Gastrocnemius medialis (tissue), 4 donors: ENCODE data around the gene TYSND1. TPM values are rescaled to one million over a fixed set of nuclear protein-coding genes. Genes with fewer than 3 reads are reported as not detected.

Experiments
- ATAC-seq, 2 donors: fragments of 150-250 bp; one replicate each; pipeline ENCODE4 v1.9.1; 2016
- DNase-seq, 2 donors: peaks; one replicate each; pipeline ENCODE4 v3.0.0-alpha.2; 2019
- H3K27ac ChIP-seq, 4 donors: fragments of 200-600 bp; sonication (generic); 1 replicate in 1 of 4; 2 replicates in 3 of 4; pipeline ENCODE4 v1.5.1; 2016 to 2018; ENCODE audit warnings: mild to moderate bottlenecking in 2 of 4, moderate library complexity in 1 of 4
- H3K27me3 ChIP-seq, 3 donors: fragments of 200-600 bp; sonication (generic) in 2 of 3; 1 replicate in 1 of 3; 2 replicates in 2 of 3; pipeline versions ENCODE4 v1.5.1 to v1.6.0; 2016 to 2019; ENCODE audit warnings: mild to moderate bottlenecking in 1 of 3, moderate library complexity in 1 of 3
- H3K36me3 ChIP-seq, 2 donors: fragments of 200-600 bp; sonication (generic) in 1 of 2; one replicate each; pipeline ENCODE4 v1.5.1; 2017 to 2018
- H3K4me1 ChIP-seq, 2 donors: fragments of 200-600 bp; sonication (generic) in 1 of 2; one replicate each; pipeline ENCODE4 v1.5.1; 2016 to 2017; ENCODE audit warnings: mild to moderate bottlenecking in 2 of 2
- H3K4me3 ChIP-seq, 4 donors: fragments of 200-600 bp; sonication (generic) in 3 of 4; 1 replicate in 1 of 4; 2 replicates in 3 of 4; pipeline ENCODE4 v1.5.1; 2016 to 2019; ENCODE audit warnings: mild to moderate bottlenecking in 2 of 4
- H3K9me3 ChIP-seq, 3 donors: fragments of 200-600 bp; sonication (generic) in 2 of 3; 1 replicate in 1 of 3; 2 replicates in 2 of 3; pipeline ENCODE4 v1.5.1; 2016 to 2019
- POLR2A ChIP-seq, 2 donors: fragments of 450-650 bp; IDR thresholded peaks; one replicate each; pipeline ENCODE4 v1.6.1; 2017; ENCODE audit warnings: antibody characterized with exemption in 2 of 2, mild to moderate bottlenecking in 2 of 2, moderate library complexity in 2 of 2
- in situ Hi-C, 4 donors: fragments of 200-750 bp; cut with MboI; loops; one replicate each; pipeline versions ENCODE4 v1.15.0 to v1.8.0; 2017; ENCODE audit warnings: low sequenced_read_pairs in 4 of 4
- intact Hi-C: fragments of 100-400 bp; cut with DNase I; formaldehyde crosslinking; loops from one replicate; pipeline ENCODE4 v1.15.1; 2023; ENCODE audit warnings: low total_unique reads
- total RNA-seq, 4 donors: library from RNA; depleted of rRNA; stranded (reverse); fragments of >200 nt; gene quantifications; one replicate each; pipeline versions ENCODE4 v1.1.0 to v1.2.3, GENCODE V29; 2016
- TF ChIP-seq, protein P1 (sequence below), 5 experiments: fragments of 450-650 bp in 3 of 5; fragments of 200-600 bp in 2 of 5; sonication (generic) in 2 of 5; IDR thresholded peaks in 4 of 5; conservative IDR thresholded peaks in 1 of 5; 1 replicate in 4 of 5; 2 replicates in 1 of 5; pipeline ENCODE4 v1.5.1; 2016 to 2019; ENCODE audit warnings: antibody characterized with exemption in 5 of 5, mild to moderate bottlenecking in 3 of 5, moderate library complexity in 3 of 5

TYSND1 gene
- total RNA-seq, 4 donors from 2014 or later, result 2.7 to 10.3 (median 4.7) TPM

DNA sequence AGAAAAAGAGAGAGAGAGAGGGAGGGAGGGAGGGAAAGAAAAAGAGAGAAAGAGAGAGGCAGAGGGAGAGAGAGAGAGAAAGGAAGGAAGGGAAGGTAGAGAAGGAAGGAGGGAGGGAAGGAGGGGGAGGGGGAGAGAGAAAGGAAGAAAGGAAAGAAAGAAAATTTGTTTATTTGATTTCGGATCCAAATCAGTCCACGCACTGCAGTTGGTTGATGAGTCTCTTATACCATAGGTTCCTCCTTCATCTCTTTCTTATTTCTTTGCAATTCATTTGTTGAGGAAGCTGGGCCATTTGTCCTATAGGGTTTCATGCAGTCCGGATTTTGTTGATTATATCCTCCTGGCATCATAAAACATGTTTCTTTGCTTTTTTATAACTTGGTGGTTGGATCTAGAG lies 48.2 kb downstream of the TYSND1 start:
- TF ChIP-seq, protein P1, sequence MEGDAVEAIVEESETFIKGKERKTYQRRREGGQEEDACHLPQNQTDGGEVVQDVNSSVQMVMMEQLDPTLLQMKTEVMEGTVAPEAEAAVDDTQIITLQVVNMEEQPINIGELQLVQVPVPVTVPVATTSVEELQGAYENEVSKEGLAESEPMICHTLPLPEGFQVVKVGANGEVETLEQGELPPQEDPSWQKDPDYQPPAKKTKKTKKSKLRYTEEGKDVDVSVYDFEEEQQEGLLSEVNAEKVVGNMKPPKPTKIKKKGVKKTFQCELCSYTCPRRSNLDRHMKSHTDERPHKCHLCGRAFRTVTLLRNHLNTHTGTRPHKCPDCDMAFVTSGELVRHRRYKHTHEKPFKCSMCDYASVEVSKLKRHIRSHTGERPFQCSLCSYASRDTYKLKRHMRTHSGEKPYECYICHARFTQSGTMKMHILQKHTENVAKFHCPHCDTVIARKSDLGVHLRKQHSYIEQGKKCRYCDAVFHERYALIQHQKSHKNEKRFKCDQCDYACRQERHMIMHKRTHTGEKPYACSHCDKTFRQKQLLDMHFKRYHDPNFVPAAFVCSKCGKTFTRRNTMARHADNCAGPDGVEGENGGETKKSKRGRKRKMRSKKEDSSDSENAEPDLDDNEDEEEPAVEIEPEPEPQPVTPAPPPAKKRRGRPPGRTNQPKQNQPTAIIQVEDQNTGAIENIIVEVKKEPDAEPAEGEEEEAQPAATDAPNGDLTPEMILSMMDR (IDR thresholded peaks at IDR 0.05 in 4 of 5, conservative IDR thresholded peaks at IDR 0.05 in 1 of 5), result no peak
- TF ChIP-seq POLR2A (IDR thresholded peaks at IDR 0.05), result no peak
- H3K36me3 ChIP-seq, result peaks cover 0 to 20% of the 10 kb centered on the region in 2 donors
- no peak overlapping the region for H3K27ac ChIP-seq
- in situ Hi-C loops (no loop called here), intact Hi-C loops (no loop called here)
- DNase-seq, result no peak
- no peaks in the 10 kb centered on the region for H3K27me3 ChIP-seq
- no peak for ATAC-seq
- no peaks in the 10 kb centered on the region for H3K9me3 ChIP-seq
- no peak overlapping the region for H3K4me3 ChIP-seq
- no peaks in the 10 kb centered on the region for H3K4me1 ChIP-seq

GRCh38 chr10:70097459-70097858 lies 49.0 kb downstream of the TYSND1 start:
- no peak overlapping the region for H3K27ac ChIP-seq
- TF ChIP-seq, protein P1 (IDR thresholded peaks at IDR 0.05 in 4 of 5, conservative IDR thresholded peaks at IDR 0.05 in 1 of 5), result no peak
- H3K36me3 ChIP-seq, result peaks cover 0 to 20% of the 10 kb centered on the region in 2 donors
- no peak overlapping the region for H3K4me3 ChIP-seq
- no peak for ATAC-seq
- intact Hi-C loops, result no loop called here
- no peaks in the 10 kb centered on the region for H3K4me1 ChIP-seq
- DNase-seq, result no peak
- no peaks in the 10 kb centered on the region for H3K9me3 ChIP-seq
- in situ Hi-C loops, result no loop called here
- no peaks in the 10 kb centered on the region for H3K27me3 ChIP-seq

DNA sequence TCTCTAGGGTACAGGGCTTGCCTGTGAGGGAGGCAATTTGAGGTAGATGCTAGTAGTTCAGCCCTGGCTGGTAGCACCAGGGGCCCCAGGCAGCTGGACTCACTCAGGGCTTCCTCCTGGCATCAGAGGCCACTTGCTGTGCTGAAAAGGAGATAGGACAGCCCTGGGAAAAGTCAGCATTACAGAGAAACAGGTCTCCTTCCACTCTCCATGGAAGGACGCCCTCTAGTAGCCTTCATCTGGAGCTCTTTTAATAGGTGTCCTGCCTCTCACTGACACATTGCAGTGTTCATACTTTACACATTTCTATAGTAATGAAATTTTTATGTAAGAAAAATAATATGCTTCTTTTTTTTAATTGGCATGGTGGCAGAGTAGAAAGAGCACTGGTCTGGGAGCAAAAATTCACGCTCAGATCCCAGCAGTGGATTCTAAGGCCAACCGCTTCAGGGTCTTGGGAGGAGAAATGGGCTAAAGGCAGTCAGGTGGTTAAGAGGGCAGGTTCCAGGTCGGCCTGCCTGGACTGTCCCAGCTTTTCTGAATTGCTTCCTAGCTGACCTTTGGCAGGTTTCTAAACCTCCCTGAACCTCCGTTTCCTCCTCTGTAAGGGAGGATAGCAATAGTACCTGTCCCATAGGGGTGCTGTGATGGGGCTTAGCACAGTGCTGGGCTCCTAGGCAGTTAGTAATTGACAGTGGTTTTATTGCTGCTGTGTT lies 49.6 kb downstream of the TYSND1 start:
- Histone ChIP-seq H3K4me1 (no peaks in the 10 kb centered on the region), H3K9me3 (no peaks in the 10 kb centered on the region), H3K27ac (no peak overlapping the region), H3K36me3 (peaks cover 0 to 20% of the 10 kb centered on the region in 2 donors), H3K27me3 (no peaks in the 10 kb centered on the region), H3K4me3 (no peak overlapping the region)
- intact Hi-C loops (no loop called here), in situ Hi-C loops (no loop called here)
- TF ChIP-seq, protein P1 (IDR thresholded peaks at IDR 0.05 in 4 of 5, conservative IDR thresholded peaks at IDR 0.05 in 1 of 5), result no peak
- no peak for TF ChIP-seq POLR2A (IDR thresholded peaks at IDR 0.05)
- no peak for DNase-seq
- no peak for ATAC-seq

- ATAC-seq (no peak), DNase-seq (no peak)
- H3K27ac ChIP-seq, result no peak overlapping the region
- no peaks in the 10 kb centered on the region for H3K4me1 ChIP-seq
- no peaks in the 10 kb centered on the region for H3K27me3 ChIP-seq
- H3K4me3 ChIP-seq, result no peak overlapping the region
- no peak for TF ChIP-seq POLR2A (IDR thresholded peaks at IDR 0.05)
- TF ChIP-seq, protein P1 (IDR thresholded peaks at IDR 0.05 in 4 of 5, conservative IDR thresholded peaks at IDR 0.05 in 1 of 5), result no peak
- no peaks in the 10 kb centered on the region for H3K9me3 ChIP-seq
- H3K36me3 ChIP-seq, result peaks cover 0 to 16% of the 10 kb centered on the region in 2 donors
- in situ Hi-C loops (no loop called here), intact Hi-C loops (no loop called here)
Measured at GRCh38 chr10:70096016-70096704, 50.3 kb downstream of the TYSND1 start.
